ENCODE data around the gene CACNA1G.

CACNA1G gene

GRCh38 chr17:50559674-50560184, 786 bp upstream of the CACNA1G start:
- peaks cover 8 to 18% (median 11%) of the 10 kb centered on the region in 3 donors for H3K36me3 ChIP-seq
- peaks cover 11 to 69% of the 10 kb centered on the region in 2 donors for H3K27me3 ChIP-seq
- no peaks in the 10 kb centered on the region for H3K9me3 ChIP-seq
- TF ChIP-seq CTCF (IDR thresholded peaks at IDR 0.05) = no peak
- intact Hi-C loops (cut with DNase I; ENCODE audit: low total_unique reads) = no loop called here
- peak overlapping the region; percentile 47 to 67 for H3K4me3 ChIP-seq
- DNase-seq = peak; percentile 79 to 83
- H3K27ac ChIP-seq = no peak overlapping the region
- H3K4me1 ChIP-seq = peaks cover 10 to 59% (median 50%) of the 10 kb centered on the region in 4 donors

GRCh38 chr17:50560931-50561745, 623 bp downstream of the CACNA1G start:
- Histone ChIP-seq H3K36me3 (peaks cover 0 to 4% (median 3%) of the 10 kb centered on the region in 3 donors), H3K4me1 (peaks cover 10 to 68% (median 60%) of the 10 kb centered on the region in 4 donors)
- TF ChIP-seq CTCF (IDR thresholded peaks at IDR 0.05) = no peak

GRCh38 chr17:50561746-50562141, 1.2 kb downstream of the CACNA1G start:
- Histone ChIP-seq H3K27ac (no peak overlapping the region), H3K4me3 (no peak overlapping the region), H3K9me3 (no peaks in the 10 kb centered on the region), H3K36me3 (no peaks in the 10 kb centered on the region), H3K4me1 (peaks cover 10 to 68% (median 60%) of the 10 kb centered on the region in 4 donors), H3K27me3 (peaks cover 11 to 75% of the 10 kb centered on the region in 2 donors)
- DNase-seq = no peak
- intact Hi-C loops (cut with DNase I; ENCODE audit: low total_unique reads) = no loop called here
- TF ChIP-seq CTCF (IDR thresholded peaks at IDR 0.05) = no peak

More at GRCh38 chr17:50560931-50561745, 623 bp downstream of the CACNA1G start:
- intact Hi-C loops (cut with DNase I; ENCODE audit: low total_unique reads) = no loop called here
- peak overlapping the region; percentile 47 to 67 for H3K4me3 ChIP-seq
- H3K27ac ChIP-seq = peak overlapping the region in 1 of 2 donors; percentile 44
- no peak for DNase-seq
- H3K27me3 ChIP-seq = peaks cover 11 to 73% of the 10 kb centered on the region in 2 donors
- no peaks in the 10 kb centered on the region for H3K9me3 ChIP-seq

- no peak for DNase-seq
- intact Hi-C loops (cut with DNase I; ENCODE audit: low total_unique reads) = no loop called here
- peaks cover 10 to 68% (median 60%) of the 10 kb centered on the region in 4 donors for H3K4me1 ChIP-seq
These were observed 2.0 kb downstream of the CACNA1G start for GRCh38 chr17:50562242-50563091.

More at GRCh38 chr17:50562242-50563091, 2.0 kb downstream of the CACNA1G start:
- Histone ChIP-seq H3K27me3 (peaks cover 11 to 68% of the 10 kb centered on the region in 2 donors), H3K9me3 (no peaks in the 10 kb centered on the region), H3K4me3 (no peak overlapping the region), H3K27ac (no peak overlapping the region), H3K36me3 (no peaks in the 10 kb centered on the region)
- no peak for TF ChIP-seq CTCF (IDR thresholded peaks at IDR 0.05)

Data from tibial artery (tissue), 4 donors.